CD4-positive, alpha-beta T cell treated with Interleukin-17A for 1 hour (primary cell): Measurements from ENCODE around the gene BRME1.
"Not testable (repeated sequence)": the region's sequence is repeated elsewhere in the genome, so short reads cannot be mapped to it uniquely, and the experiment has no call there.

Experiments
- DNase-seq: peaks from one replicate; pipeline ENCODE4 v3.0.0-alpha.2; 2020

Gene BRME1

DNA sequence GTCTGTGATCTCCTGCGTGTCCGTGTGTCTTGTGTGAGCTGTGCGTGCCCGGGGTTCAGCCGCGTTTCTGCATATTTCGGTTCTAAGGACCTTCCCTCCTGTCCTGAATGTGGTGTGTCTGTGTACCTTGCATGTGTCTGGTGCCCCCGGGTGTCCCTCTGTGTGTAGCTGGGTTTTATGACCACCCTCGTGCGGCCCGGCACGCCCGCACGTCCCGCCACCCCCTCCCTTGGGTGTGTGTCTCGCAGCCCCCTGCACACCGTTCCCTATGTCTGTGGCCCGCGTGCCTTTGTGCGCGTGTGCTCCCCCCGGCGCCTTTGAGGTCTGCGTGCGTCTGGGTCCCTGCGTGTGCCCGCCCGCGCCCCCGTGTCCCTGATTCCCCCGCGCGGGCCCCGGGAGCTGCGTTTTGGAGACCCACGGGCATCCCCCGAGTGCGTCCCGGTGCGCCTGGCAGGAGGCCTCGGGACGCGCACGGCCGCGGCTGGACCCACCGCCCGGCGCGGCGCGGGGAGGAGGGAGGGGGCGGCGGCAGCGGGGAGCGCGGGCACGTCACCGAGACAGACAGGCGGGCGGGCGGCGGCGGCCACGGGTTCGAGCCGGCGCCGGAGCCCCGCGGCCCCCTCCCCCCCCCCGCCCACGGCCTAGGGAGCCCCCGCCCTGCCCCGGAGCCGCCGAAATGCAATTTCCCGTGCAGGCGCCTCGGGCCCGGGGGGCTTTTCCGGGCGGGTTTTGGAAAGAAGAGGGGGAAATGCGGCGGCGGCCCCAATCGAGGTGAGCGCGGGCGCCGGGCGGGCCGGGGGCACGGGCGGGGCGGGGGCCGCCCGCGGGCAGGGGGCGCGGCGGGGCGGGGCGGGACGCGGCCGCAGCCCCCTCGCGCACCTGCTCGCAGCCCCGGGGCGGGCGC, 41.0 kb downstream of the BRME1 start:
- no peak for DNase-seq

DNA sequence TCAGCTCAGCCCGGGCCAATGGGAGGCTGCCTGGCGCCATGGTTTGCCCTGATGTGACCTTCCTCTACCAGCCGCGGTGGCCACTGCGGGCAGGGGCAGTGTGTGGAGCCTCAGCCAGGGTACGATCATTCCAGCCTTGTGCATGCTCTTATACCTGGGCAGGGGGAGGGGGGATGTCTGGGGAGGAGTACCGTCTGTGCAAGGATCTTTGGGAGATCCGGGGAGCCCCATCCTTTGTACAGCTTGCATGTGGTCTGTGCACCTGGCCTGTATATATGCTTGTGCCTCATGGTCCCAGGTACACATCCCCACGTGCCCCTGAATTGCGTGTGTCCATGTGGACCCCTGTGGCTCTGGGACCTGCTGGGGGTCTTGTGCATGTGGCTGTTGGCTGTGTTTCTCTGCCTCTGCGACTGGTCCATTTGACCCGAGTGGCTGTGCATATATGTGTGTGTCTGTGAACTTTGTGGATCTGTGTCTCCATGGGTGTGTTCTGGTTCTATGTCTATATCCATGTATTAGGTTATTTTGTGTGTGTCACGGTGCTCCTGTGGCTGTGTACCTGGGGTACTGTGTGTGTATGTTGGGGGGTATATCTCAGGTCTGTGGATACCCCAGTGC, 41.8 kb downstream of the BRME1 start:
- DNase-seq, result no peak

GRCh38 chr19:13861714-13862531, 44.0 kb downstream of the BRME1 start:
- DNase-seq, result peak; percentile 93

DNA sequence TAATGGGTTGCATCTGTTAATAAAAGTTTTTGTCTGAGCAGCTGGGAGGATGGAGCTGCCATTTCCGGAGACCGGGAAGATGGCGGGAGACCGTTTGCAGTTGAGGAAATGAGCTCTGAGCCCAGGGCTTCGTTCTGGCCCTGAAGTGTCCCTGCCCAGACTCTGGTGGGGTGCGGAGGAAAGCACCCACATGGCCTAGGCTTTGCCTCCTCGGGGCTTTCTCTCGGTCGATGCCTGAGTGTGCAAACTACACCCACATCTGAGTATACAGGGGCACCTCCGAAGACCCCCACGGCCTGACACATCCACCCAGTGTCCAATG, 44.6 kb downstream of the BRME1 start:
- DNase-seq, result no peak

GRCh38 chr19:13860679-13861391, 45.1 kb downstream of the BRME1 start:
- DNase-seq, result no peak

GRCh38 chr19:13859361-13859880, 46.5 kb downstream of the BRME1 start:
- DNase-seq, result no peak

GRCh38 chr19:13856497-13856896, 49.4 kb downstream of the BRME1 start:
- DNase-seq, result no peak

DNA sequence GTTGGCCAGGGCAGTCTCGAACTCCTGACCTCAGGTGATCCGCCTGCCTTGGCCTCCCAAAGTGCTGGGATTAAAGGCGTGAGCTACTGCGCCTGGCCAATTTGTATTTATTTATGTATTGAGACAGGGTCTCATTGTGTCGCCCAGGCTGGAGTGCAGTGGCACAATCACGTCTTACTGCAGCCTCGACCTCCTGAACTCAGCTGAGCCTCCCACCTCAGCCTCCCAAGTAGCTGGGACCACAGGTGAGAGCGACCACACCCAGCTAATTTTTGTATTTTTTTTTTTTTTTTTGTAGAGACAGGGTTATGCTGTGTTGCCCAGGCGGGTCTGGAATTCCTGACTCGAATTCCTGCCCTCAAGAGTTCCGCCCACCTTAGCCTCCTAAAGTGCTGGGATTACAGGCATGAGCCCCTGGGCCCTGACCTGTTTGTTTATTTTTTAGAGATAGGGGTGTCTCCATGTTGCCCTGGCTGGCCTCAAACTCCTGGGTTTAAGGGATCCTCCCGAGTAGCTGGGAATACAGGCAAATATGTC, 53.7 kb downstream of the BRME1 start:
- DNase-seq, result not testable (repeated sequence)

DNA sequence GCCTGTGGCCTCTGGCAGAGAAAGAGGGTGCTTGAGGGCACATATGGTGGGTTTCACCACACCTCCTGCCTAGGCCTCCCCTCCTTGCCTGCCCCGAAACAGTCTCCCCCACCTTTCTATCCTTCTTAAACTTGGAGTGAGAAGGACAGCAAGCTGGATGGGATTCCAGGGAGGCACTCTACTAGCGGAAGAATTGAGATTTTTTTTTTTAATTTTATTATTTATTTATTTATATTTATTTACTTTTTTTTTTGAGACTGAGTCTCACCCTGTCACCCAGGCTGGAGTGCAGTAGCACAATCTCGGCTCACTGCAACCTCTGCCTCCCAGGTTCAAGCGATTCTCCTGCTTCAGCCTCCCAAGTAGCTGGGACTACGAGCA, 54.2 kb downstream of the BRME1 start:
- DNase-seq, result not testable (repeated sequence)

DNA sequence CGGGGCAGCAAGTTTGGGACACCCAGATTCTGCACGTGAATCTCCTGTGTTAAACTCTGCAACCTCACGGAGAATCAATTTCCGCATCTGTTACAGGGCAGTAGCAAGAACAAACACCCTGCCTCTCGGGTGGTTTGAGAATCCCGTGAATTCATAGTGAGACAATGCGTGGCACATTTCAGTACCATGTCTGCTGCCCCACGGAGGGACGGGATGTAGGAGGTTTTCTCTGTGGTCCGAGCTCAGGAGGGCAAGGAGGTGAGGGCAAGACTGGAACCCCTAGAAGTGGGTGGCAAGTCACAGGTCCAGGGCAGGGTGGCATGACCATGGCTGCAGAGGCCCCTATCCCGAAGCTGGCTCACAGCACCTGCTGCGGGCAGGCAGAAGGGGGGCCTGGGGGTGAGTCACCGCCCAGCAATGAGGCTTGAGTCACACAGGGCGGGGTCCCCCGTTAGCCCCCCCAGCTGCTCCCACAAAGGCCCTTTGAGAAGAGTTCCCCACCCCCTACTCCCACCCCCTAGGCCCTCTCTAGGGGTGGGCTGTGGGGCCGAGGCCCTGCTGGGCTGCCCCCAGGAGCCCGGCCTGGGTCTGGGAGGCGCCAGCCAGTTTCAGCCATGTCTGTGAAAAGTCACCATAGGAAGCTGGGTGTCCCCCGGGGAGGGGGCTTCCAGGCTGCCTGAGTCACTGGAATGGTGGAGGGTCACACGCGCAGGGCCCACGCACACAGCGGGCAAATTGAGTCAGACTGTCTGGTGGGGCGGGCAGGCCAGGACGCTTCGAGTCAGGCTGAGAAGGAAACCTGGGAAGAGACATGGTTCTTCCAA, 54.8 kb downstream of the BRME1 start:
- DNase-seq, result peak; percentile 70

DNA sequence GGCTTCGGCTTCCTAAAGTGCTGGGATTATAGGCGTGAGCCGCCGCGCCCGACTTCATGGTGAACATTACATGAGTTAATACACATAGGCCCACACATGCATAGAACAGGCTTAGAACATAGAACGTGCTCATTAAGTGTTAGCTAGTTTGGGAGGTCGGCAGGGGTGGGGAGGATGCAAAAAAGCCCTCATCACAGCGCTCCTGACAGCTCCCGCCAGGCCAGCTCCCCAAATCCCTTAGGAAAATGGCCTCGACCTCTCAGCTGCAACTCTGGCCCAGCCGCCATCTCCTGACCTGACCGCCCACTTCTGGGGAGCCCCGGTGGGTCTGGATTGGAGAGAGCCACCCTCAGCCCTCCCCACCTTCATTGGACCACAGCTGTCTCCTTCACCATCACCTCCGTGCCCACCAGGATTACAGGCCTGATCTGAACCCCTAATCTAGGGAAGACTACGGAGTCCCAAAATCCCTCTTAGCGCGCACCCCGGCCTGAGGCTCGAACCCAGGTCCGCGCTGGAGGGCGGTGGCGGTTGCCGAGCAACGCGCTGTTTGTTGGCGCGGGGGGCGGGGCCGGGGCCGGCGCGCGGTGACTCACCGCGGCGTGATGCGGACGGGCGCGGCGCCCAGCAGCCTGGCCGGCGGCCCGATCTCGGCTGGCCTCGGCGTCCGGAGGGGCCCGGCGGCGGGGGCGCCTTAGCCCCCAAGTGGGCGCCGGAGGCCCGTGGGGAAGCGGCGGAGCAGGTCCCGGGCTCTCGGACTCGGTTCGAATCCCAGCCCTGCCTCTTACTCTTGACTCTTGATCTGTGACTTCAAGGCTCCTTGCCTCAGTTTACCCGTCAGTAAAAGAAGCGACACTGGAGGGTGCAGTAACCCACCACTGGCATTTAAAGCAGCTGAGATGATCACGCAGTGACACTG, 55.7 kb downstream of the BRME1 start:
- peak; percentile 83 for DNase-seq

- no peak for DNase-seq
These were observed 56.9 kb downstream of the BRME1 start for GRCh38 chr19:13848798-13849676.

DNA sequence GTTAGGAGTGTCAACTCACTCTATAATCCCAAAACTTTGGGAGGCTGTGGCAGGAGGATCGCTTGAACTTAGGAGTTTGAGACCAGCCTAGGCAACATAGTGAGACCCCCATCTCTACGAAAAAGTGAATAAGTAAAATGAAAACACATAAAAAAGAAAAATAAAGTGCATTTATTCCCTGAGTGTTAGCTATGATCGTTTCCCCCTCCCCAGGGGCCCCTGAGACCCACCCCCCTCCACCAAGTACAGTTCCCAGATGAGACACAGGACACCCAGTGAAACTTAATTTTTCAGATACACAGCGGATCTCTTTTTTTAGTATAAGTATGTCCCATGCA, 57.6 kb downstream of the BRME1 start:
- no peak for DNase-seq

DNA sequence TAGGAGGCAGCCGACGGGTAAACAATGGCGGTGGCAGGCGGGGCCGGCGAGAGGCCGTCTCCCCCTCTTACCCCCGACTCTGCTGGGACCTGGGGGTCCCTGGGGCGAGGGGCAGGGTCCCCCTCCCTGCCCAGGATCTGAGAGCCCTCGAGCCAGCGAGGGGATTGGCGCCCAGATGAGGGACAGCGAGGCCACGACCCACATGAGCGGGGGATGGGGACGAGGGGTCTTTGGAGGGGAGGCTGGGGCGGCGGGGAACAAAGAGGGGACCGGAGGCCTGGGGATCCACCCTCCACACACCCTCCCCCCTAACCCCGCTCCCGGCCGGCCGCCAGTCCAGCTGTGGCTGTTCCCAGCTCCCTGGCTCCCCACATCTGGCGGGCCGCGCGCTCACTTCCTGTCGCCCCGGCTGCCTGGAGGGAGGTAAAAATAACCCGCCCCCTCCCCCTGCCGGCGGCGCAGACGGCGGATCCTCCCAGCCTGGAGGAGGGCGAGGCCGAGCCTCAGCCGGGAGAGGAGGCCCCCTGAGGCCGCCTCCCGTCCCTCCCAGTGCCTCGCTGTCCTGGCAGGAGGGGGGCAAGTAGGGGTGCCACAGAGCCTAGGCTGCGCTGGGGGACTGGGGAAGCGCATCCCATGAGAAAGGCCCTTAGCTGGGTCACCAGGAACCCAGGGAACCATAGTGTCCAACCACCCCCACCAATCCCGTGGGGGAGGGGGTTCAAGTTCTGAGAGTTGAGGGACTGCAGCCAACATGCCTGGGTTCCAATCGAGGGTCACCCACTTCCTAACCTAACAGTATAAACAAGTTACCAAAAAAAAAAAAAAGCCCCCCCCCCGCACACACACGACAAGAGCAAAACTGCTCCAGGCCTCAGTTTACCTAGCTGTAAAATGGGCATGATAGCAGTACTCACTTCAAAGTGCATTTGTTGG, 58.2 kb downstream of the BRME1 start:
- peak; percentile 91 for DNase-seq

GRCh38 chr19:13846557-13847406, 59.1 kb downstream of the BRME1 start:
- peak; percentile 100 for DNase-seq

DNA sequence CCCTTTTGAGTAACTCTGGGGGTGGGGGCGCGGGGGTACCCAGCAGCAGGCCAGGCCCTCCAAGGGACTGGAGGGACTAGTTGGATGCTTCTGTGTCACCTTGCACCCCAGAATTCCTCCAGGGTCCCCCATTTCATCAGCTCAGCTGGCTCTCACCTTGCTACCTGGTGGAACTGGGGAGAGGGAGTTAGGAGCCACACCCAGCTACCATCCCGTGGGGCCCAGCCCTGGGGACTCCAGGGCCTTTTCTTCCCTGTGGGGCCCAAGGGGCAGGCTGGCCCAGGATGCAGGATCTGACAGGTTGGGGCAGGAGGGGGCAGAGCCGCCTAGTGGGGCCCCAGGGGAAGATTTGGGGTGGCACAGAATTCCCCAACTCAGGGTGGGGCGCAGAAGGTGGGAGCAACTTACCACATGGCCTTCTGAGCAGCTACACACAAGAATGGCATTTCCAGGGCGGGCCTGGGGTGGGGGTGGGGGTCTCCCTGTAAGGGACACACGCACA, 61.7 kb downstream of the BRME1 start:
- DNase-seq, result peak; percentile 59
